Heart left ventricle (tissue), 16 donors: ENCODE results near the gene CD226. TPM values are rescaled to one million over a fixed set of nuclear protein-coding genes. Genes with fewer than 3 reads are reported as not detected.

Experiments used
- ATAC-seq, 4 donors: fragments of 200-7000 bp; cut with Tn5 transposase; one replicate each; pipeline ENCODE4 v1.9.1; 2020 to 2022; ENCODE audit warnings: moderate library complexity in 4 of 4, mild to moderate bottlenecking in 3 of 4, moderate number of reproducible peaks in 1 of 4
- DNase-seq, 5 donors: peaks; one replicate each; pipeline ENCODE4 v3.0.0-alpha.2; 2020
- H3K27ac ChIP-seq, 12 donors: fragments of 200-600 bp; sonication (generic) in 4 of 12; one replicate each; pipeline versions ENCODE4 v1.5.0 to v1.8.0; 2016 to 2022; ENCODE audit warnings: mild to moderate bottlenecking in 2 of 12
- H3K27me3 ChIP-seq, 9 donors: fragments of 200-600 bp; sonication (generic) in 2 of 9; one replicate each; pipeline versions ENCODE4 v1.5.1 to v1.8.0; 2016 to 2022; ENCODE audit warnings: mild to moderate bottlenecking in 3 of 9
- H3K36me3 ChIP-seq, 9 donors: fragments of 200-600 bp; sonication (generic) in 2 of 9; one replicate each; pipeline versions ENCODE4 v1.5.0 to v1.8.0; 2018 to 2022; ENCODE audit warnings: mild to moderate bottlenecking in 2 of 9
- H3K4me1 ChIP-seq, 12 donors: fragments of 200-600 bp; sonication (generic) in 4 of 12; one replicate each; pipeline versions ENCODE4 v1.5.0 to v1.8.0; 2016 to 2022; ENCODE audit warnings: mild to moderate bottlenecking in 3 of 12
- H3K4me3 ChIP-seq, 12 donors: fragments of 200-600 bp; sonication (generic) in 4 of 12; one replicate each; pipeline versions ENCODE4 v1.5.0 to v1.8.0; 2017 to 2022; ENCODE audit warnings: mild to moderate bottlenecking in 9 of 12, moderate library complexity in 4 of 12
- H3K9me3 ChIP-seq, 12 donors: fragments of 200-600 bp; sonication (generic) in 4 of 12; one replicate each; pipeline versions ENCODE4 v1.5.0 to v1.8.0; 2016 to 2022; ENCODE audit warnings: mild to moderate bottlenecking in 1 of 12
- POLR2A ChIP-seq, 2 donors: fragments of 450-650 bp; IDR thresholded peaks; one replicate each; pipeline ENCODE4 v1.6.1; 2017; ENCODE audit warnings: antibody characterized with exemption in 2 of 2, mild to moderate bottlenecking in 2 of 2, moderate library complexity in 2 of 2
- WGBS, 4 donors: extraction: QIAGEN DNeasy Blood & Tissue Kit in 2 of 4; methylation state at CpG; one replicate each; pipeline versions ENCODE4 v1.1.5 to v1.1.7; 2013 to 2018; 5-methylcytosine and 5-hydroxymethylcytosine counted together
- intact Hi-C, 10 donors: fragments of 100-400 bp; cut with DNase I; formaldehyde crosslinking; loops; one replicate each; pipeline versions ENCODE4 v1.11.1 to v1.14.2; 2022
- polyA plus RNA-seq, 2 donors: library from polyadenylated mRNA; stranded (reverse); fragments of 200-250 nt; gene quantifications; one replicate each; pipeline ENCODE4 v1.2.3, GENCODE V29; 2013
- total RNA-seq, 9 donors: library from RNA; depleted of rRNA in 2 of 9; stranded (reverse); fragments of >200 nt in 2 of 9; fragmentation: NEBNext Ultra II Directional in 3 of 9; extraction: Animal tissue kit (Norgen Biotek cat#: 25700) in 3 of 9; gene quantifications; one replicate each; pipeline versions ENCODE4 v1.1.0 to v1.2.4, GENCODE V29; 2016 to 2023
- TF ChIP-seq, protein P1 (sequence below), 12 donors: fragments of 200-600 bp; sonication (generic) in 4 of 12; IDR thresholded peaks; one replicate each; pipeline versions ENCODE4 v1.5.0 to v1.8.0; 2018 to 2022; ENCODE audit warnings: antibody characterized with exemption in 12 of 12, mild to moderate bottlenecking in 5 of 12
- donor health status: ischemic (EF 13 %, LVEDD 7.1; RV severe dilation, severe dysfunction).
- donor health status: healthy with polysubstance abuse.
- donor health status: DM: no; HTN: yes; CAD: no.
- donor health status: DM: no; HTN: no; CAD: no.
- donor health status: ischemic (EF 25% LVEDD 6.9; RV normal size, moderate dysfunction).
- donor health status: ischemic (EF 25% LVEDD 5.7; RV mildly dilated, moderate dysfunction).
- donor health status: healthy.
- donor health status: DM: yes; HTN: yes; CAD: no.
- donor health status: ischemic (EF 35%, LVEDD 5.7; RV mildly dilated, moderate dysfunction).
- donor health status: nonischemic (EF 11% LVEDD 7.7; RV severe dilation, severe dysfunction).
- donor health status: DM: yes; HTN: yes; CAD: no.
- donor health status: PGD.
- donor health status: ischemic (EF 29% LVEDD 5.4; RV normal size, mild dysfunction).
- donor health status: nonischemic (EF 23%, LVEDD 6.1; RV moderate dilation, normal function).

The CD226 gene
- total and polyA plus RNA-seq, 11 donors: 0.15 to 4.1 (median 1.1) TPM

DNA sequence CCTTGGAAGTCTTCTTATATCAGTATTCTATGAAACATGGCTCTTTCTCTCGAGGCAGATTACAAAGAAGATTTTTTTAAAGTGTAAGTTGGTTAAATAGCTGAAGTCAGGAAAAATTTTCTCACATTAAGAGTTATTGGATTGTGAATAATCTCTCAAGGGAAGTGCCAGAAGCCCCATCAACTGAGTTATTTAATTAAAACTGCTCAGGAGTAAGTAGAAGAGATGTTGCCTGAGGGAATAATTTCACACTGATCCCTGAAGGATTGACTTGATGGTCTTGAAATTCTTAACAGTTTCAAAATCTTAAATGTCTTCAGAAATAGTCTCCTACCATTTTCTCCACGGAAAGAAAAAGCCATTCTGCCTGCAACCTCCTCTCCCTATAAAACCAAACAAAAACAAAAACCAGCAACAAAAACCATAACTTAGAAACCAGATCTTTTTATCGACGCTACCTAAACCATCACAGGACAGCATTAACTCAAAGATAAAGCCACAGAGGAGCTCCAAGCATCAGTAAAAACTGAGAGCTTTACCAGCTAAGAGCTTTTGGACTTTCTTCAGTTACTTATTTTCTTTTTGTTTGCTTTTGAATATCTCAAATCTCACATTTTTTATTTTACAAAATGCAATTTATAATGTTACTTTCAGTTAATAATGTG is 12.9 kb downstream of the CD226 start:
- Histone ChIP-seq H3K27ac (peak overlapping the region in 1 of 12 donors; percentile 27), H3K27me3 (no peaks in the 10 kb centered on the region), H3K9me3 (no peaks in the 10 kb centered on the region), H3K4me1 (peaks cover 0 to 28% (median 4%) of the 10 kb centered on the region in 12 donors), H3K36me3 (no peaks in the 10 kb centered on the region), H3K4me3 (no peak overlapping the region)
- DNase-seq: no peak
- WGBS, 4 donors: 76 to 84% (median 81%) methylated on average over 4 of the region's 4 CpGs
- no peak for TF ChIP-seq POLR2A (IDR thresholded peaks at IDR 0.05)
- TF ChIP-seq, protein P1, sequence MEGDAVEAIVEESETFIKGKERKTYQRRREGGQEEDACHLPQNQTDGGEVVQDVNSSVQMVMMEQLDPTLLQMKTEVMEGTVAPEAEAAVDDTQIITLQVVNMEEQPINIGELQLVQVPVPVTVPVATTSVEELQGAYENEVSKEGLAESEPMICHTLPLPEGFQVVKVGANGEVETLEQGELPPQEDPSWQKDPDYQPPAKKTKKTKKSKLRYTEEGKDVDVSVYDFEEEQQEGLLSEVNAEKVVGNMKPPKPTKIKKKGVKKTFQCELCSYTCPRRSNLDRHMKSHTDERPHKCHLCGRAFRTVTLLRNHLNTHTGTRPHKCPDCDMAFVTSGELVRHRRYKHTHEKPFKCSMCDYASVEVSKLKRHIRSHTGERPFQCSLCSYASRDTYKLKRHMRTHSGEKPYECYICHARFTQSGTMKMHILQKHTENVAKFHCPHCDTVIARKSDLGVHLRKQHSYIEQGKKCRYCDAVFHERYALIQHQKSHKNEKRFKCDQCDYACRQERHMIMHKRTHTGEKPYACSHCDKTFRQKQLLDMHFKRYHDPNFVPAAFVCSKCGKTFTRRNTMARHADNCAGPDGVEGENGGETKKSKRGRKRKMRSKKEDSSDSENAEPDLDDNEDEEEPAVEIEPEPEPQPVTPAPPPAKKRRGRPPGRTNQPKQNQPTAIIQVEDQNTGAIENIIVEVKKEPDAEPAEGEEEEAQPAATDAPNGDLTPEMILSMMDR (IDR thresholded peaks at IDR 0.05): no peak
- intact Hi-C loops: no loop called here
- no peak for ATAC-seq

DNA sequence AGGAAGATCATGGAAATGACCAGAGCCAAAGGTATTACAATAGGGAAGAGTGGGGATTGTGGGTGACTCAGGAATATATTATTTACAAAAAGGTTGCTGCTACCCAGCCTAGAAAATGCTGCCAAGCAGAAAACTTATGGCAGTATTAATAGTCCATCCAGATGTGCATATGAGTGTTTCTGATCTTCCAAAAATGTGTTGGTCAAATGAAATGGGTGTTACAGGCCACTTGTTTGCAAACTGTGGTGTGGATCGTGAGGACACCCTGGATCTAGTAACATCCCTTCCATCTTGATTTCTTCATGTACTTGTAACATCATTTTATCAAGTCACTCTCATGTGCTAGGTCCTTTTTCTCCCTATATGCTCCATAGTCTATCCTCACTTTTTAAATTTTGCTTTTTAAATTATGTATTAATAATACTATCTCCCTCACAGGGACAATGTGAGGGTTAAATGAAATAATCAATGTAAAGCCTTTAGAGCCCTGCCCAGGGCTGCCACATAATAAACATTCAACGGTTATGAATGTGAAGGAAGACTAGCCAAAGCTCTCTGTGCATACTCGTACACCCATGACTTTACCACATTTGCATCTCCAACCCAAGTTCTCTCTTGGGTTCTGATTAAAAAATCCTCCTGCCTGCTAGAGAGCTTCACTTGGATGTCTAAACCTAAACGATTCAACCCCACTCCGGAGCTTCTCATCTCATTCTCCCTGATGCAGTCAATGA is 18.5 kb downstream of the CD226 start:
- intact Hi-C loops: no loop called here
- Histone ChIP-seq H3K4me3 (no peak overlapping the region), H3K36me3 (no peaks in the 10 kb centered on the region), H3K4me1 (no peaks in the 10 kb centered on the region), H3K9me3 (no peaks in the 10 kb centered on the region), H3K27me3 (no peaks in the 10 kb centered on the region), H3K27ac (no peak overlapping the region)
- DNase-seq (no peak), ATAC-seq (no peak)
- WGBS, 4 donors: 88 to 96% (median 95%) methylated on average over 5 of the region's 5 CpGs
- TF ChIP-seq, protein P1 (IDR thresholded peaks at IDR 0.05): no peak
- no peak for TF ChIP-seq POLR2A (IDR thresholded peaks at IDR 0.05)

DNA sequence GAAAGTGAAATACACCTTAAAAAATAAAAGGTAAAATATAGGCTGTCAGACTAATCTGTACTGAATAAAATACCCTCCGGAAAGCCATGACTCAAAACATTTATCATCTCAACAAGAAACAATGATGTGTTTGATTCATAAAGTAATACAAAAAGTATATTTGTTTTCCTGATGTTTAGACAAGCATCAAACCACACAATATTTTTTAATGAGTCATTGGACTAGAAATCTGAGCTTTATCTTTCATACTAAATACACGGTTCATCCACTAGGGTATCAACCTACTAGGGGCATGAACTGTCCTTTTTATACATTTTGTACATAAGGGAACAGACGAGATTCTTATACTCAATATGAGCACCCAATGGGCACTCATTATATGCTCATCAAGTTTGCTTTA is 31.3 kb downstream of the CD226 start:
- Histone ChIP-seq H3K4me1 (no peaks in the 10 kb centered on the region), H3K27me3 (no peaks in the 10 kb centered on the region), H3K9me3 (no peaks in the 10 kb centered on the region), H3K27ac (no peak overlapping the region), H3K4me3 (no peak overlapping the region), H3K36me3 (no peaks in the 10 kb centered on the region)
- DNase-seq (no peak), ATAC-seq (no peak)
- 85 to 91% (median 88%) methylated on average over 3 of the region's 3 CpGs for WGBS, 4 donors
- TF ChIP-seq, protein P1 (IDR thresholded peaks at IDR 0.05): no peak
- no peak for TF ChIP-seq POLR2A (IDR thresholded peaks at IDR 0.05)
- intact Hi-C loops: no loop called here

DNA sequence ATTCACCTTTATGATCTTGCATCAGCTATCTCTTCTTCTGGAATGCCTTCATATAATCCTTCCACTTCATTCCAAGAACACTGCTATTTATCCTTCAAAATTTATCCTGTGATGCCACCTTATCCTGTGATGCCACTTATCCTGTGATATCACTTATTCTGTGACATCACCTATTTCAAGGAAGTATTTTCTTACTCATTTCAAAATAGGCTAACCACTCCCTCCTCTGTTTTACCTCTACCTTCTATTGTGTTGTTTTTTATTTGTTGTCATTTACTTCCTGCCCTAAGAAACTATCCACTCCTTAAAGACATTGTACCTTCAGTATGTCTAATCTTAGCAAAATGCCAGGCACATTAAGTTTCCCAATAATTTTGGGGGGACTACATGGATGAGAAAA is 38.8 kb downstream of the CD226 start:
- no peaks in the 10 kb centered on the region for H3K4me1 ChIP-seq
- no peaks in the 10 kb centered on the region for H3K9me3 ChIP-seq
- no peak overlapping the region for H3K27ac ChIP-seq
- no peak for ATAC-seq
- no peak for DNase-seq
- intact Hi-C loops: no loop called here
- TF ChIP-seq, protein P1 (IDR thresholded peaks at IDR 0.05): no peak
- TF ChIP-seq POLR2A (IDR thresholded peaks at IDR 0.05): no peak
- H3K27me3 ChIP-seq: no peaks in the 10 kb centered on the region
- no peak overlapping the region for H3K4me3 ChIP-seq
- H3K36me3 ChIP-seq: no peaks in the 10 kb centered on the region
